C4-2B (cell line): Measurements from ENCODE around the gene DNAH9.

ENCODE experiments used
- H3K27ac ChIP-seq: fragments of 450-650 bp; 2 replicates; pipeline ENCODE4 v1.5.1; 2017
- ZFX ChIP-seq: fragments of 450-650 bp; IDR thresholded peaks from 2 replicates; pipeline ENCODE4 v1.6.1; 2017
- TF ChIP-seq, protein P1 (sequence below): fragments of 450-650 bp; conservative IDR thresholded peaks from 2 replicates; pipeline ENCODE4 v1.5.1; 2017; ENCODE audit warnings: mild to moderate bottlenecking

Gene DNAH9

DNA sequence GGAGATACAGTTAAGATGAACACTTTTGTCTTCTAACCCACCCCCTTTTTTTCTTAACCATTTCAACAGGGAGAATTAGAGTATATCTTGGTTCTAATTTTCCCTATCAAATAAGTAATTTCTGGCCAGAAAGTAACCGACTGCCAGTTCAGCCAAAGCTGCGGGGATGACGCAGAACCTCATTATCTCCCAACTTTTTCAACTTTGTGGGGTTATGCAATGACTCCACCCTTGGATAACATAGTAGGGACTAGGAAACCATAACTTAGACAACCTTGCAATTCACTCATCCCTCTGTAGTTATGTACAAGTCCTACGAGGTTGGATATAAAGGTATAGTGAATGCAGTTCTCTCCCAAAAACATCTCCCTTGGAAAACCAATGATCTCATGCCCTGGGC, 215.0 kb downstream of the DNAH9 start:
- TF ChIP-seq, protein P1, sequence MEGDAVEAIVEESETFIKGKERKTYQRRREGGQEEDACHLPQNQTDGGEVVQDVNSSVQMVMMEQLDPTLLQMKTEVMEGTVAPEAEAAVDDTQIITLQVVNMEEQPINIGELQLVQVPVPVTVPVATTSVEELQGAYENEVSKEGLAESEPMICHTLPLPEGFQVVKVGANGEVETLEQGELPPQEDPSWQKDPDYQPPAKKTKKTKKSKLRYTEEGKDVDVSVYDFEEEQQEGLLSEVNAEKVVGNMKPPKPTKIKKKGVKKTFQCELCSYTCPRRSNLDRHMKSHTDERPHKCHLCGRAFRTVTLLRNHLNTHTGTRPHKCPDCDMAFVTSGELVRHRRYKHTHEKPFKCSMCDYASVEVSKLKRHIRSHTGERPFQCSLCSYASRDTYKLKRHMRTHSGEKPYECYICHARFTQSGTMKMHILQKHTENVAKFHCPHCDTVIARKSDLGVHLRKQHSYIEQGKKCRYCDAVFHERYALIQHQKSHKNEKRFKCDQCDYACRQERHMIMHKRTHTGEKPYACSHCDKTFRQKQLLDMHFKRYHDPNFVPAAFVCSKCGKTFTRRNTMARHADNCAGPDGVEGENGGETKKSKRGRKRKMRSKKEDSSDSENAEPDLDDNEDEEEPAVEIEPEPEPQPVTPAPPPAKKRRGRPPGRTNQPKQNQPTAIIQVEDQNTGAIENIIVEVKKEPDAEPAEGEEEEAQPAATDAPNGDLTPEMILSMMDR, result no peak
- TF ChIP-seq ZFX, result no peak
- H3K27ac ChIP-seq, result no peak overlapping the region

DNA sequence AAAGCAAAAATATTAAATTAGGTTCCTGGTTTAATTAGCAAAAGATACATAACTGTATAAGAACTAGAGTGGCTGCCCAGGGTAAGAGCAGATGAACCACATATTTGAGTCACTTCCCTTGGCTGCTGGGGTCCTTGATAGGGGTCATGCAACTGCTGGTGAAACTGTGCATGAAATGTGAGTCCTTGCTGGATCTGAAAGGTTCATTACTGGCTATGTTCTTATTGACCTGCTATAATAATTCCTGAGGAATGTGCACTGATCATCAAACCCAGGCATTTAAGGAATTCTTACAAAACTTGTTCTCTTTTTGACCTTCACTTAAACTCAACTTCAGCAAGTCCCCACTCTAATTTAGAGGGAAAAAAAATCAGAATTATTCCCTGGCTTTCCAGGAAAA, 215.6 kb downstream of the DNAH9 start:
- no peak overlapping the region for H3K27ac ChIP-seq
- TF ChIP-seq, protein P1, result no peak
- TF ChIP-seq ZFX, result no peak

DNA sequence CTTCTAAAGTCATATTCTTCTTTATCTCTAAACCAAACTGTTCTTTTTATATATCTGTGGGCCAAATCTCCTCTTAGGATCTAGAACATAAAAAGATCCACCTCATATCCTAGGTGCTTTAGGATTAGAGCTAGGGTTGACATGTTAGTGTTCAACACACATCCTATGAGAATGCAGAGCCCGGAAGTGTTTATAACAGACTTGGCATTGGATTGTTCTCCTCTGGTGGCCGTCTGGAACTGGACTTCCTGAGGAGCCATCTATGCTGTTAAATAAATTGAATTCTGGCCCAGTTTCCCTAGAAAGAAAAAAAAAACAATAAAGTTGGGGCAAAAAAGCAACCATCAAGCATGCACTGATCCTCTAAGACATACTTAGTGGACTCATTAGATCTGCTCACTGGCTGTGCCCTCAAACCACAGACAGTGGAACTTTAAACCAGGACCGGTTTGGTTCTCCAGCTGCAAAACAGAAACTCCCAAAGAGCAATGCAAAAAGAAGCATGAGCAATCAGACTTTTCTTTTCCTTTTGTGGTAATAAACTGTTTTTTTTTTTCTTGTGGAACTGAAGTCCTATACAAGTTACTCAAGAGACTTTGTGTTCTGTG, 216.5 kb downstream of the DNAH9 start:
- no peak overlapping the region for H3K27ac ChIP-seq
- TF ChIP-seq, protein P1, result no peak
- no peak for TF ChIP-seq ZFX

DNA sequence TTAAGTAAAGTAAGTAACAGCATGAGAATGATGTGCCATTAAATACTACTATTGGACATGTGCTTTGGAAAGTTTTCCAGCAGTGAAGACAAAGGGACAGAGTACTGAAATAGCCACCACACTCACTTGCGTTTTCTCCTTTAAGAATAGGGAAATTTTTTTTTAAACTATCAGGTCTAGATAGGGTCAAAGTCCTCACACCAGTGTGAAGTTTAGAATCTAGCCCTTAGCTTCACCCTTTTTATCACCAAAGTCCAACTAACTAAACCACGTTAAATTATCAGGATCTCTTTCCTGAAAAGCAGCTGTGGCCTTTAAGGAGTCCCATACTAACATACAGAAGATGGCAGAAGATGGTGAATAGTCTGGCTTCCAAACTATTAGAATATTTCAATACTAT, 218.1 kb downstream of the DNAH9 start:
- H3K27ac ChIP-seq, result no peak overlapping the region
- TF ChIP-seq, protein P1, result no peak
- TF ChIP-seq ZFX, result no peak

- no peak for TF ChIP-seq ZFX
- TF ChIP-seq, protein P1, result no peak
- H3K27ac ChIP-seq, result no peak overlapping the region
These were observed 225.6 kb downstream of the DNAH9 start for GRCh38 chr17:11823862-11824261.

- no peak overlapping the region for H3K27ac ChIP-seq
- TF ChIP-seq, protein P1, result no peak
- no peak for TF ChIP-seq ZFX
These were observed 227.4 kb downstream of the DNAH9 start for GRCh38 chr17:11825572-11826209.

DNA sequence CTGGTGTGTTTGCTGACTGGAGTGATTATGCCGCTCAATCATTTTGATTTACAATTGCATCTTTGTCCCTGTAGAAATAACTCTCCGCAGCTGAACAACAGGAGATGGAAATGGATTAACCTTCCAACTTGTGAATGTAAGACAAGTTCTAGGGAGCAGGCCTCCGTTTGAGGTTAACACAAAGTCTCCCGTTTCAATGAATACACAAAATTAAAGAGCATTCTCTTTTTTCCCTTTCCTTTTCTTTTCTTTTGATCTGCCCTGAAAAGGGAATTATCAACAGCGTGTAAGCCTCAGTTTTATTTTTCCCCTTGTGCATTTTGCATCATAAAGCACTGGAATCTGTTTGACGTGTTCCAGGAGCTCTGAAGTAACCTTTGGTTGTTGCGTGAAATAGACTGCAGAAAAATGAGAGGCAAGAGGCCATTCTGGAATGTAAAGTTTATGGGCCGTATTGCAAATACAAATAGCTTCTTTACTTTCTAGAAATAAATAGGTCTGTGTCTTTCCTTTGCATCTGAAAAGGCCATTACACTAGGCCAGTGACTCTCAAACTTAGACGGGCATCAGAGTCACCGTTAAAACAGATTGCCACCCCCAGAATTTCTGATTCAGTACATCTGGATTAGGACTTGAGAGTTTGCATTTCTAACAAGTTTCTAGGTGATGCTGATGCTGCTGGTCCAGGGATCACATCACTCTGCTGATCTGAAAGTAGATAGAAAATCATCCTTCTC, 234.3 kb downstream of the DNAH9 start:
- TF ChIP-seq ZFX, result no peak
- TF ChIP-seq, protein P1, result no peak
- no peak overlapping the region for H3K27ac ChIP-seq
